Activated CD8-positive, alpha-beta memory T cell treated with anti-CD3 and anti-CD28 coated beads for 1 hour (primary cell): Measurements from ENCODE around the gene NOL9.
A peak's percentile ranks its signal among the peaks of the same experiment; 100 is the strongest.

ENCODE experiments used
- DNase-seq, 2 donors: peaks; one replicate each; pipeline ENCODE4 v3.0.0-alpha.2; 2020; ENCODE audit warnings: low read depth in 1 of 2; ENCODE audit errors: extremely low read depth in 1 of 2

NOL9 gene

GRCh38 chr1:6591222-6591621 is 36.9 kb upstream of the NOL9 start:
- DNase-seq: no peak

GRCh38 chr1:6590046-6590445 is 35.7 kb upstream of the NOL9 start:
- DNase-seq: no peak

- no peak for DNase-seq
Measured at GRCh38 chr1:6588893-6589520, 34.7 kb upstream of the NOL9 start.

- DNase-seq: no peak
Measured at GRCh38 chr1:6588128-6588892, 34.0 kb upstream of the NOL9 start.

GRCh38 chr1:6587261-6588005 is 33.1 kb upstream of the NOL9 start:
- no peak for DNase-seq

- DNase-seq: no peak
Measured at GRCh38 chr1:6586404-6586816, 32.1 kb upstream of the NOL9 start.

GRCh38 chr1:6585841-6586240 is 31.5 kb upstream of the NOL9 start:
- no peak for DNase-seq

- DNase-seq: no peak
Measured at GRCh38 chr1:6585081-6585722, 30.9 kb upstream of the NOL9 start.

- no peak for DNase-seq
Measured at GRCh38 chr1:6584126-6585080, 30.1 kb upstream of the NOL9 start.

- DNase-seq: no peak
Measured at GRCh38 chr1:6582370-6582769, 28.1 kb upstream of the NOL9 start.

- no peak for DNase-seq
Measured at GRCh38 chr1:6581561-6582305, 27.4 kb upstream of the NOL9 start.

- no peak for DNase-seq
Measured at GRCh38 chr1:6580593-6581409, 26.5 kb upstream of the NOL9 start.

GRCh38 chr1:6580119-6580592 is 25.8 kb upstream of the NOL9 start:
- no peak for DNase-seq

- DNase-seq: peak; percentile 90 to 95
Measured at GRCh38 chr1:6579374-6580118, 25.2 kb upstream of the NOL9 start, which contains the start of gene ZBTB48. TSS of gene ZBTB48 (plus strand) at chr1:6579994. CDS start at chr1:6580610, 616 bp downstream.

- DNase-seq: no peak
Measured at GRCh38 chr1:6578624-6579373, 24.5 kb upstream of the NOL9 start.

- no peak for DNase-seq
Measured at GRCh38 chr1:6577831-6578525, 23.7 kb upstream of the NOL9 start.
